HG03460 (cell line): ENCODE data around the gene NAV2.
"Not testable (repeated sequence)": the region's sequence is repeated elsewhere in the genome, so short reads cannot be mapped to it uniquely, and the experiment has no call there.

Source experiments
- ATAC-seq: cut with Tn5 transposase; IDR thresholded peaks from one replicate; pipeline ENCODE4 v1.9.1; 2021; ENCODE audit not compliant: unreplicated experiment

NAV2 gene

DNA sequence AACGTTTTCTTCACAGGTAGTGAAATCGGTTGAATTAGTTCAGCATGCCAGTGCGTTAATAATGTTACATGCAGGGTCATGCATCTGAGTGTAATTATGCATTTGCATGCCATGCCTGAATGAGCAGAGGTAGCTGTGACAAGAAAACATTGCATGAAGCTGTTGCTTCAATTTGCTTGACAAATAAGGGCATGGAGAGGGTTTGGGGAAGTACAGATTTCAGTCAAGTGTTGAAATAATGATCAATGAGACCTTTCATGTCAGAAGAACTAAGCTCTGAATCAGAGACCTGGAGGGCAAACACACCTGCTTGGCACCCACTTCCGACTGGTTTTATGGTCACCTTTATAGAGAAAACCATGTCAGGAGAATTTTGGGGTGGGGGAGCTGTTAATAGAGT lies 226.2 kb downstream of the NAV2 start:
- ATAC-seq, result no peak

DNA sequence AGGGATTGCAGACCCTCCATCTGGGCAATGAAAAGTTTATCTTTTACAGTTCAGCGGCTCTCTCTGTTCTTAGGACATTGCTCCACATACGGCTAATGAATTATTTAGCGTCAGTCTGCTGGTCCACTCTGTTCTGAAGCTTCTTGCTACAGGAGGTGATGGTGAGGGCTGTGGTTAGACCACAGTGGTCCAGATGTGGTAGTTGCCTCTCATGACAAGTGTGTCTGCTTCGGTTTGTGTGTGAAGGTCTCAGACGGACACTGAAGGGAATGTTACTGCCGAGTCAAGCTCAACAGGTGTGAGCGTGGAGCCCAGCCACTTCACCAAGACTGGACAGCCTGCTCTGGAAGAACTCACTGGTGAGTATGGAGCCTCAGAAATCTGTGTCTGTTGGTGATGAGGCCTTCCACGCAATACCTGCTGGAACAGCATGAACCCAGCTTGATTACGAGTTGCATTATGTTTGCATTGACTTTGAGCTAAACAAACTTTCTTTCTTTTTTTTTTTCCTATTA lies 226.8 kb downstream of the NAV2 start:
- ATAC-seq, result no peak

DNA sequence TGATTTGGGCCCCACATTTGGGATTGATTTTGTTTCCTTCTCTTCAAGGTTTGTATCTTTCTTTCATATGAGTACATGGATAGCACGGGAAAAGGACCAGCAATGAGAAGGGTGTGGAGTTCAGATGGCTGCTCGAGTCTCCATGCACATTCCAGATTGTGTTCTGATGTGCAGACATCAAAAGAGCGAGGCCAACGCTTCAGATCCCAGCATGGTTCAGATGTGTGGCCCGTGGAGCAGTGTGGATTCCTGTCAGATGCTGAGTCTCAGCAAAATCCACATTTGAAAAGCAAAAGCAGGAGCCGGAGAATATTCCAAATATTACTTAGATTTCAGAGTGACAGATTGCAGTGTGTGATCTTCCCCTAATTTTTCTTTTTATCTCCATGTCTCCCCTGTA lies 228.2 kb downstream of the NAV2 start:
- no peak for ATAC-seq

DNA sequence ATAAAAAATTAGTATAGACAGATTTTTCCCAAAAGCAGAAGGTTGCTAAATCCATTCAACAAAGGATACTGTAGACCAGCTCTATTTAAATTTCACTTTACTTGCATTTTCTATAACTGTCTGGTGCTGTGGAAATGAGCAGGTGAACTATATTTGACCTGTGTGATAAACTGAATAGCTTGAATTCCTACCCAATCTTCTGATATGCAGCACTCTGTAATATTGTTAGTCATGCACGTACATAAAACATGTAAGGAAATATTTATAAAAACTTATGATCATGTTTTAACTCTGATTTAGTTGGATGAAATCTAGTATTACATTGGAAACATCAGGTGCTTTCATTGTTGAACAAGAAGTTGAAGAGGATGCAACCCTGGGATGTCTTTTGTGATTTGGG lies 234.0 kb downstream of the NAV2 start:
- ATAC-seq, result no peak

DNA sequence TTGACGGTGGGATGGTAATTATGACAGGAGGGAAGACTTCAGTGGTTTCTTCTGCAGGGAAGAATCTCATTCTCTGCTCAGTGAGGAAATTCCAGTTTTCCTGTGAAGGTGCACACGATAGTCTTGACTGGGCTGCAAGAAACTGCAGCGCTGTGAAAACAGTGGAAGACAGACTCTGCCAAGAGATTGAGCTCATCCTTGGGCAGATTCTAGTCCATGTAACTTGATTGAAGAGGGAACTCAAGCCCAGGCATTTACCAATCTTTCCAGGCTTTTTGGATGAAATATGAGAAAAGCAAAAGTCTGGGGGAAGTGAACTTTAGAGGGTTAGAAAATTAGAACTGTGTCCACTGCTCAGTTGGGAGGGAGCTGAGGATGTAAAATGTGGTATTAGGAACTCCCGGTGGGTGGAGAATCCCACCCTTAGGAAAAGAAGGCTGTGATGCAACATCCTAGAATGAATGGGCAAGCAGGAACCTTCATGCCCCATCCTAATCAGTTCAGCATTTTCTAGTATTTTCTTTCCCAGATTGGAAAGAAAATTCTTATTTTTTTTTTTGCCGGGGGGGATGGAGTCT lies 235.0 kb downstream of the NAV2 start:
- ATAC-seq, result no peak

DNA sequence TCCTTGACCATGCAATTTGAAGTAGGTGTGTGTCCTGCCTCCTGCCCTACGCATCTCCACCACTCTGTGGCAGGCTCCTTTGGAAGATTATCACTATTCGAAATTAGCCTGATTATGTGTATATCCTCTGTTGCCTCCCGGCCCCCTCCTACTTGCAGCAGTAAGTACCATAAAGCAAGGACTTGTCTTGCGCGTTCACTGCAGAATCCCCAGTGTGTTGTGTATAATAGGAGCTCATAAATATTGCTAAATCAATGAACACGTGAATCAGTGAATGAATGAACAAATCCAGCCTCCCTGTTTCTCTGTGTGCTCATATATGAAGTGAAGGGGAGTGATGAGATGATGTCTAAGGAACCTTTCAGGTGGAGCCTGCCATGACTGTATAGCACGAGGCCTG lies 237.0 kb downstream of the NAV2 start:
- no peak for ATAC-seq

DNA sequence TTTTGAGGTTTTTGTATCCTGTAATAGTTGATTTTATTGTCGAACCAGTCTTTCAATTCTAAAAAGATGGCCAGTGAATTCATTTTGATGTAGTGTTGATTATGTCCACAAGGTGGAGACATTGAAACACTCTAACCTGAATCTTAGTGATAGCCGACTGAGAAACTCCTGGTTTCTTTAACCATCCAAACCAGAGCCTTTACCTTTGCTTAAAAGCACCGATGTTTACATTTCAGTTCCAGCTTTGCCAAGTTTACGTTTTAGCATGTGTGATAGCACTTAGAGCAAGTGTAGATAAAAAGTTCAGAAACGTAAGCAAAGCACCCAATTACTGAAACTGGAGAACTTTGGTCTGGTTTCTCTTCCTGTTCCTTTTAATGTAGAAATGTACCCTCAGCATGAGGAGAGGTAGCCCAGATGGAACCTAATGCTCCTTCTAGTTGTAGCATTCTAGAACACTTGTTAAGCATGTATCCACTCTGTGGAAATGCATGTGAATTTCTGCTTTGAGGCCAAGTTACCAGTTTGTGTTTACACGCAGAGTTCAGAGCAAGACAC lies 239.0 kb downstream of the NAV2 start:
- peak; percentile 79 for ATAC-seq

DNA sequence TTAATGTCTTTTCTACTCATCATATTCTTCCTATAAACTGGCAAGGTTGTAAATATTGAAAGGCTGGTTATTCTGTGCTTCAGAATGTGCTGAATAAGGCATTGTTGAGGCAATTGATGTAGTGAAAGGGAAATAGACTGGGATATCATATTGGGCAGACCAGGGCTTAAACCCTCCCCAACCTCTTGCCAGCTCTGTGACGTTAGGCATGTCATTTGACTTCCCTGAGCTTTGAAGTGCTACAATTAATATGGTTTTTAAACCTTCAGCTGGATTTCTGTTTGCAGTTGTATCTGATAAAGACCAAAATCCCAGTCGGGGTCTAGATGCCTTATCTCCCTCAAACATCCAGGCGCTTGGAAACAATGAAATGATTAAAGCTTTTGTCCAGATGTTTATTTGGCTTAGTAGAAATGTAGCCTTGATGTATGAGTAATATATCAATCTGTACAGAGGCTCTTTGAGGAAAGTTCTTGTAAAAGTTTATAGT lies 239.5 kb downstream of the NAV2 start:
- no peak for ATAC-seq

DNA sequence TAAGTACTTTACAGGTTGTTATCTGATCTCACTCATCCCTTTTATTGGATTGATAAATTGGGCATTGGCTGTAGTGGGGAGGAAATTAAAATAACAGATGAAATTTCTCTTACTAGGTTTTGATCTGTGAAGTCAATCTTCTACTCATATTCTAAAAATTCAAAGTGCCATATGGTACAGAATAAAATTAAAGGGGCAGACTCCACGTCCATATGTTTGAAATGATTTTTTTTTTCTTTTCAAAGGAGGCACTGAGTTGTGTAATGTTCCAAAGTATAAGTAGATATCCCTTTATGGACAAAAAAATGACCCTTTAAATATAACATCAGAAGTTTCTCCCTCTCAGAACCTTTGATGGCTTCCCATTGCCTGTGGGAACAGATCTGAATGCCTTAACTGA lies 240.3 kb downstream of the NAV2 start:
- ATAC-seq, result no peak

DNA sequence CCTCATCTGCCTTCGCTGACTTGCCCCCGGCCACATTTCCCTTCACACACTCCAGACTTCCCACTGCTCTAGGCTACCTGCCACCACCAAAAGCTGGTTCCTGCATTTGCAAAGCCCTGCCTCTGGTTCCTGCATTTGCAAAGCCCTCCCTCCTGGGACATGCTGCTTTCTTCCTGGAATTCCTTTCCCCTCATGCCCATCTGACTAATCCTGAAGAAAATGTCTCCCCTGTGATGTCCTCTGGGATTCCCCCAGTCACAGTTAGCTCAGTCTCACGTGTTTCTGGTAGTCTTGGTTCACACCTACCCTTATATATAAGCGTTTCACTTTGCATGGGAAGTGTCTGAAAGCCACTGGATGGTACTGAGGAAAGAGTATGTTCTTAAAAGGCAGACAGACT lies 240.7 kb downstream of the NAV2 start:
- ATAC-seq, result no peak

DNA sequence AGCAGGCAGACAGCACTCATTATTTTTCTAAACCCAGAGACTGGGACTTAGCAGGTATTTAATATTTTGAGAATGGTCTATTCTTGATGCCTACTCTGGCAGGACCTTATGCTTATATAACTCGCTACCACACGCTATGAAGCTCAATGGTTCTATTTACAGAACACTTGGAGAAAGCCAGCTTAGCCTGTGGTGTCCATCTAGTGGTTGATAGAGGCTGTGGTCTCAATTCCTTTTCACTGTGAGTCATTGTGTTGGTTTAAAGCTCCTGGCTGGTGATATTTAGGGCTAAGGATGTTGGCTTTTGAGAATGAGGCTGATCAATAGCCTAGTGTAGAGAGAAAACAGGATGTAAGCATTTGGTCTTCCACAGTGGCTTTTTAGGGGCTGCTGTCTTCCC lies 241.3 kb downstream of the NAV2 start:
- no peak for ATAC-seq

DNA sequence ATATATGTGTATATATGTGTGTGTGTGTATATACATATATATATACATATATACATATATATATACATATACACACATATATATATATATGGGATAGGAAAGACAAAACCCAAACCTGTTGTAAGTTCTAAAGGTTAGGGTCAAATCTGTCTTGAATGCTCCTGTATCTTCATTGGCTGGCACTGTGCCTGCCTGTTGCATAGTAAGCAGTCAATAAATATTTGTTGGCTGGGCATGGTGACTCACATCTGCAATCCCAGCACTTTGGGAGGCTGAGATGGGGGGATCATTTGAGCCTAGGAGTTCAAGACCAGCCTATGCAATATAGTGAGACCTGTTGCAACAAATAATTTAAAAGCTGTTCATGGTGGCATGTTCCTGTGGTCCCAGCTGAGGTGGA lies 242.3 kb downstream of the NAV2 start:
- no peak for ATAC-seq

DNA sequence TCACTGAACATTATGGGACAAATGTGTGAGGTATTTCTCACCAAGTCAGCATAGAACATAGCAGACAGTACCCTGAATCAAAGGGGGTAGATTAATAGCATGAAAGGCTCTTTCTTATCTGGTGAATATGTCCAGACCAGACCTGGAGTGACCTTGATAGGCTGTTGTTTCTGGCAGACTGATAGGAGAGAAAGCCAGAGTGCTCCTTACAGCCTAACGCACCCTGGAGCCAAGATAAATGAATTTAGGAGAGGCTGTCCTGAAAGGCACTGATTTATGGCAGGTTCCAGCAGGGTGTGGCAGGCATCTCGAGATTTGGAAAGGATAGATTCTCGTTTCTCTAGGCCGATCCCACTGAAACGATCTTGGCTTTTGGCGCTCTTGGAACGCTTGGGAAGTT lies 243.0 kb downstream of the NAV2 start:
- no peak for ATAC-seq

DNA sequence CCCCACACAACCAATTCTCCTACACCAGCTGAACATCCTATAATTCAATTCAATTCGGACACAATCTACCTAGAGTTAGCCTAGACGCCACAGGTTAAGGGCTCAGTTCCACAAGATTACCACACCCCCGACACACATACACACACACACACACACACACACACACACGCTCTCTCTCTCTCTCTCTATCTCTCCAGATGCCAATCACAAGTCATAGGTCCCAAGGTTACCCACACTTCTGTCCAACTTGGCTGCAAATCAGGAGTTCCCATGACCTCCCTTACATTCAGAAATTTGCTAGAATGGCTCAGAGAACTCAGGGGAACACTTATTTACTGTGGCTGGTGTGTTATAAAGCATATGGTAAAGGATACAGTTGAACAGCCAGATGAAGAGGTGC lies 243.6 kb downstream of the NAV2 start:
- no peak for ATAC-seq

DNA sequence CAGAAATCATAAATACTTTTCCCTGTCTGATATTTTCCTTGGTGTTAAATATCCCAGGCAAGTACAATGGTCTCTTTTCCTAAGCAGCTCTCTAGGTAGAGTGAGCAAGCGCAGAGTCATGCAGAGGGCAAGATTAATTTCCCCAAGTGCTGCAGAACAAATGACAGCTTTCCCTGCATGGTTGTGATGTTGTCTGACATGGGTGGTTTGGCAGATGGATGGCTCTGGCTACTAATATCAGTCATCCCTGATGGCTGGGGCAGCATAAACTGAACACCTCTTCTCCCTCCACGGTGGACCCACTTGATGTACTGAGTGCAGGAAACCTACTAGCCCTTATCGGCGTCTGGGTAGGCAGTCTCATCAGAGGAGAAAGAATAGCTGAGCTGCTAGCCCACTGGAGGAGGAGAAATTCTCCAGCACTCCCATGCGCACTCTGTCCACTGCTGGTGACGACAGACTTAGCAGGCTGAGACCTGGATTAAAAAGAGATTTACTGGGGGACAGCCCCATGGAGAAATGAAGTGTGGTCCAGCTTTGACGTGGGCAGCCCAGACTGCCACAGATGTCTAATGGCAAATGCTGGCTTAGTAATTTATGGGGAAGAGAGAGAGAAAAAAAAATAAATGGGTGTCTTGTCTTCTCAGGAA lies 244.8 kb downstream of the NAV2 start:
- ATAC-seq, result no peak

DNA sequence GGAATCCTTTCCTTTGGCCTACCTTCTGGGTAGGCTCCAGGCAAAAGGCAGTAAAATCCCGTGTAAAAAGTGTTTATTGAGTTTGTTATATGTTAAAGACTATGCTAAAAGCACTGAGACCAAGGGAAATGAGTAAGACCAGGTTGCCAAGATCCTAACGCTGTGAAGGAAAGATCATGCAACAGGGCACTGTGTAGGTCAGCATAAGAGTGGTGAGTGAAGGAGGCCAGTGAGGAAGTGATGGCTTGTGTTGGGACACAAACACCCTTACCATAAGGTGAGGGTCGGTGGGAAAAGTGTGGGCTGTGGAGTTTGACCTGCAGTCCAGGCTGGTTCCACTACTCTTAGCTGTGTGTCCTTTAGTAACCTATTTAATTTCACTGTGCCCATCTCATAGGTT lies 245.6 kb downstream of the NAV2 start:
- ATAC-seq, result no peak

DNA sequence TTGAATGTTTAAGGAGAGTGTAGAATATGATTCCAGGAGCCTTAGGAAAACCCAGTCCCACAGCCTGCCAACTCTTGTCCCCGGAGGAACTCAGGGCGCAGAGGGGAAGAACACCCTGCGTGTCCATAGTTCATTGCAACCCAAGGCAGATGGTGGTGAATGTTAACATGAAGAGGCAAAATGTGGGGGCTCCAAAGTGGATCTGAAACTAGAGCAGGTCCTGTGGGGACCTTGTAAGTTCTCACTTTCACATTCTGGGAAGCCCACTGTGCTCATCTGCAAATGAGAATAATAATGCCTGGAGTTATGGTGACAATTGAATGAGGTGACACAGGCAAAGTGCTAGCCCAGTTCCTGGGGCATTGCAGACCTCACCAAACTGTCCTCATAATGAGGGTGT lies 246.6 kb downstream of the NAV2 start:
- no peak for ATAC-seq

DNA sequence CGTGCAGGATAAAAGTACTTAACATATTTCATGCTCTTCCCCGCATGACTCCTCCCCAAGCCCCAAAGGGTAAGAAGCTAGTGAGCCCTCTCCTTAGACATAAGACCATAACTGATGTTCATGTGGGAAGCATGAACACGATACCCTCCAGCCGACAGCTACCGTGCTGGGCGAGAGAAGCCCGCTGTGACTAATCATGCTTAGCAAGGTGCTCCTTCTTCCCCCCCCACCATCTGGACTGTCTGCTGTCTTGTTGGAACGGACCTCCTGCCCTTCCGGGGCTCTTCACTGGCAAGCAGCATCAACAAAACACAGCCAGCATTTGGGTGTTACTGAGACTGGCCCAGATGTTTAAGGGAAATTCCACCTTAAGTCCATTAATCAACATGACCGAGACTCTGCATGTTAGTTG lies 247.0 kb downstream of the NAV2 start:
- ATAC-seq, result no peak

DNA sequence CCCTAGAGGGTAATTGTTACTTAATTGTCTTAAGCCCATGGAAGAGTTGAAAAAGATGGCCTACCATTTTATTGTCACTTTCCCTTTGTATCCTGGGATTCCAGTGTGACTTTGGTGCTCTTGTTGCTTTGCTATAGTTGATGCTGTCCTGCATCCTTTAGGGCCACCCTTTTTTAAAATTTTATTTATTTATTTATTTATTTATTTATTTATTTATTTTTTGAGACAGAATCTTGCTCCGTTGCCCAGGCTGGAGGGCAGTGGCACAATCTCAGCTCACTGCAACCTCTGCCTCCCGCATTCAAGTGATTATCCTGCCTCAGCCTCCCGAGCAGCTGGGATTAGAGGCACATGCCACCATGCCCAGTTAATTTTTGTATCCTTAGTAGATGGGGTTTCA lies 247.8 kb downstream of the NAV2 start:
- not testable (repeated sequence) for ATAC-seq

DNA sequence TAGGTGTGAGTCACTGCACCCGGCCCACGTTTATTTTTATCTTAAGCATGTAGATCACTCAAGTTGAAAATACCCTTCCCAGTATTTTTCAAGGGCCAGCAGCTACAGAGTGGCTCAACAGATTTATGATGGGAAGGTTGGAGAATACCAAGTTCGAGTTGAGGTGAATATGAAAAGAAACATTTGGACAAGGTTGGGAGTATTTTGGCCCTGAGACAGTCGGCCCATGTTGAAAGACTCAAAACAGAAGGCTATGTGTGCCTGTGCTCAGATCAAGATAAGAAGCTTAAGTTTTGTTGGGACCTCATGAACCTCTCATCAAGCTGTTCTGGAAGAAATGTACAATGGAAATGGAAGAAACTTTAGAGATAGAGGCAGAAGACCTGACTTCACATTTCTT lies 248.6 kb downstream of the NAV2 start:
- ATAC-seq, result no peak

DNA sequence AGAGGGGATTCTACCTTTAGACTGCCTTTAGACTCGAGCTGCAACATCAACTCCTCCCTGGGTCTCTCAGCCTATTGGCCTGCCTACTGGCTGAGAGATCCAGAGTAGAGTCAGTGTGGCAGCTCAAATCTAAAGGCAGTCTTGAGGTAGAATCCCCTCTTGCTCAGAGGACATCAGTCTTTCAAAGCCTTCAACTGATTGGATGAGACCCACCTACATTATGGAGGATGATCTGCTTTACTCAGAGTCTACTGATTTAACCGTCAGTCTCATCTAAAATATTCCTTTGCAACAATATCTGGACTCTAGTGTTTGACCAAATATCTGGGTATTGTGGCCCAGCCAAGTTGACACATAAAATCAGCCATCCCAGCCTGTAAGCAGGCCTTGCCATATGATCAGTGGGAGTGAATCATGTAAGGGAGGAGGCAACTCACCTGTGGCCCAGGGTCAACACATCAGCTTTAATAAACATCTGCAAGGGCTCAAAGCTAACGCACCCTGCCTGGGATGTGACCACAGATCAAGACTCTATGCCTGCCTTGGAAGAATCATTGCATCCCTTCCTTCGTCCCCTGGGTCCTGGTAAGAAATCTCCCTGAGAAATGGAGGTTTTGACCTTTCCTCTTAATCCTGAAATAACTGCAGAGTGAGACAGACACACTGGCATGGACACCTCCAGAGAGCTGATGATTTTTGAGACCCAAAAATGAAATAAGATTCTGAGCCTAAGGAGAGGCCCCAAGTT lies 249.6 kb downstream of the NAV2 start:
- ATAC-seq, result no peak

DNA sequence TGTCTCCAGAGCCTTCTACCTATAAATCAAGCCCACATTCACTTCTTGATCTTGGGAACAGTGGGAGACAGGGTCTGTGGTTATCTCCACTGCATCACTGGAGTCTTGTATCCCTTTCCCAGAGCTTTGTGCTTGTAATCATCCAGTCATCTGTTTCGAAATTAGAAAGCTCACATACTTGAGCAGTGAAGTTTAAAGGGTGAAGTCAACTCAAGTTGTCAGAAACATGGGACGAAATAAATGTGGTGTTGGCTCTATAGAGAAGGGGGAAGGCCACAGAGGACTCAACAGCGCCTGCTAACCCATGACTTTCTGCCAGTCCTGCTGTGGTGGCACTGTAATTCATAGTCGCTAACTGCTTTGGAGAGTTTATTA lies 250.2 kb downstream of the NAV2 start:
- ATAC-seq, result no peak
